Thyroid gland (tissue), 4 donors: ENCODE measurements around the gene SLC6A12. TPM values are rescaled to one million over a fixed set of nuclear protein-coding genes. Genes with fewer than 3 reads are reported as not detected.
A peak's percentile ranks its signal among the peaks of the same experiment; 100 is the strongest.

Experiments used
- DNase-seq, 2 donors: peaks; one replicate each; pipeline ENCODE4 v3.0.0-alpha.2; 2019
- H3K27ac ChIP-seq, 3 donors: fragments of 200-600 bp; sonication (generic); 1 replicate in 2 of 3; 2 replicates in 1 of 3; pipeline ENCODE4 v1.5.1; 2016 to 2019; ENCODE audit warnings: mild to moderate bottlenecking in 1 of 3, moderate library complexity in 1 of 3
- H3K27me3 ChIP-seq: fragments of 200-600 bp; sonication (generic); one replicate; pipeline ENCODE4 v1.5.1; 2019
- H3K36me3 ChIP-seq, 2 donors: fragments of 200-600 bp; sonication (generic); one replicate each; pipeline ENCODE4 v1.5.1; 2016 to 2019
- H3K4me1 ChIP-seq, 2 donors: fragments of 200-600 bp; sonication (generic); one replicate each; pipeline ENCODE4 v1.5.1; 2017 to 2019
- H3K4me3 ChIP-seq, 3 donors: fragments of 200-600 bp; sonication (generic); replicated peaks in 1 of 3; 1 replicate in 2 of 3; 2 replicates in 1 of 3; pipeline ENCODE4 v1.5.1; 2016; ENCODE audit warnings: mild to moderate bottlenecking in 1 of 3
- H3K9me3 ChIP-seq: fragments of 200-600 bp; sonication (generic); one replicate; pipeline ENCODE4 v1.5.1; 2017
- POLR2A ChIP-seq, 2 donors: fragments of 450-650 bp; IDR thresholded peaks; one replicate each; pipeline ENCODE4 v1.6.1; 2017; ENCODE audit warnings: antibody characterized with exemption in 2 of 2, mild to moderate bottlenecking in 2 of 2, moderate library complexity in 1 of 2
- WGBS, 2 donors: methylation state at CpG; one replicate each; pipeline ENCODE4 v1.1.5; 2017; 5-methylcytosine and 5-hydroxymethylcytosine counted together
- intact Hi-C: fragments of 100-400 bp; cut with DNase I; formaldehyde crosslinking; loops from one replicate; pipeline ENCODE4 v1.15.1; 2023
- total RNA-seq, 4 donors: library from RNA; depleted of rRNA; stranded (reverse); fragments of >200 nt; gene quantifications; one replicate each; pipeline ENCODE4 v1.2.3, GENCODE V29; 2016
- TF ChIP-seq, protein P1 (sequence below), 6 experiments: fragments of 200-600 bp in 3 of 6; fragments of 450-650 bp in 3 of 6; sonication (generic) in 3 of 6; IDR thresholded peaks; one replicate each; pipeline ENCODE4 v1.5.1; 2016 to 2019; ENCODE audit warnings: antibody characterized with exemption in 6 of 6, mild to moderate bottlenecking in 2 of 6, inconsistent platforms in 1 of 6, moderate library complexity in 1 of 6

The SLC6A12 gene
- total RNA-seq, 4 donors from 2014 or later = 9.4 to 27.7 (median 18.3) TPM

- Histone ChIP-seq H3K27me3 (no peaks in the 10 kb centered on the region), H3K9me3 (no peaks in the 10 kb centered on the region), H3K27ac (no peak overlapping the region), H3K4me1 (peaks cover 0 to 6% of the 10 kb centered on the region in 2 donors), H3K4me3 (no peak overlapping the region), H3K36me3 (no peaks in the 10 kb centered on the region)
- DNase-seq = no peak
- TF ChIP-seq, protein P1, sequence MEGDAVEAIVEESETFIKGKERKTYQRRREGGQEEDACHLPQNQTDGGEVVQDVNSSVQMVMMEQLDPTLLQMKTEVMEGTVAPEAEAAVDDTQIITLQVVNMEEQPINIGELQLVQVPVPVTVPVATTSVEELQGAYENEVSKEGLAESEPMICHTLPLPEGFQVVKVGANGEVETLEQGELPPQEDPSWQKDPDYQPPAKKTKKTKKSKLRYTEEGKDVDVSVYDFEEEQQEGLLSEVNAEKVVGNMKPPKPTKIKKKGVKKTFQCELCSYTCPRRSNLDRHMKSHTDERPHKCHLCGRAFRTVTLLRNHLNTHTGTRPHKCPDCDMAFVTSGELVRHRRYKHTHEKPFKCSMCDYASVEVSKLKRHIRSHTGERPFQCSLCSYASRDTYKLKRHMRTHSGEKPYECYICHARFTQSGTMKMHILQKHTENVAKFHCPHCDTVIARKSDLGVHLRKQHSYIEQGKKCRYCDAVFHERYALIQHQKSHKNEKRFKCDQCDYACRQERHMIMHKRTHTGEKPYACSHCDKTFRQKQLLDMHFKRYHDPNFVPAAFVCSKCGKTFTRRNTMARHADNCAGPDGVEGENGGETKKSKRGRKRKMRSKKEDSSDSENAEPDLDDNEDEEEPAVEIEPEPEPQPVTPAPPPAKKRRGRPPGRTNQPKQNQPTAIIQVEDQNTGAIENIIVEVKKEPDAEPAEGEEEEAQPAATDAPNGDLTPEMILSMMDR (IDR thresholded peaks at IDR 0.05) = no peak
- TF ChIP-seq POLR2A (IDR thresholded peaks at IDR 0.05) = no peak
- WGBS, 2 donors = 91% methylated on average over 13 of the region's 13 CpGs
- intact Hi-C loops = no loop called here
These were observed 57.0 kb downstream of the SLC6A12 start for GRCh38 chr12:156945-157344.

DNA sequence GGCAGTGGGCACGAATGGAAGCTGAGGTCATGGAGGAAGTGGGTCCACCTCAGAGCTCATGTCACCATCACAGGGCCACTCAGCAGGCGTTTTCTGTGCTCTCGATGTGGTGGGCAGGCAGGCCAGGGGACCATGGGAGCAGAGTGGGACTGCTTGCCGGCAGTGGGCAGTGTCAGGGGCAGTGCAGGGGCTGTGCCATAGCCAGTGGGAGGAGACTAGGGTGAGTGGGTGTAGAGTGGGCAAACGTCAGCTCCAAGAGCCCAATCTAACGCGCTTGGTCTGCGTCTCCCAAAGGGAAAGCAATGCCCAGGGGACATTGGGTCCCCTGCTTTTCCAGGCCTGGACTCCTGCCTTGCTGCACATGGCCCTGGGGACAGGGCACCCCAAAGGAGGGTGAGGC lies 58.3 kb downstream of the SLC6A12 start:
- intact Hi-C loops = no loop called here
- no peaks in the 10 kb centered on the region for H3K9me3 ChIP-seq
- TF ChIP-seq, protein P1 (IDR thresholded peaks at IDR 0.05) = no peak
- TF ChIP-seq POLR2A (IDR thresholded peaks at IDR 0.05) = no peak
- no peak for DNase-seq
- H3K27ac ChIP-seq = no peak overlapping the region
- H3K4me3 ChIP-seq = no peak overlapping the region
- no peaks in the 10 kb centered on the region for H3K36me3 ChIP-seq
- 84 to 88% methylated on average over 8 of the region's 8 CpGs for WGBS, 2 donors
- peaks cover 0 to 6% of the 10 kb centered on the region in 2 donors for H3K4me1 ChIP-seq
- no peaks in the 10 kb centered on the region for H3K27me3 ChIP-seq

GRCh38 chr12:155006-155405 lies 59.0 kb downstream of the SLC6A12 start:
- intact Hi-C loops = no loop called here
- WGBS, 2 donors = 83 to 90% methylated on average over 7 to 9 of the region's 9 CpGs
- H3K36me3 ChIP-seq = no peaks in the 10 kb centered on the region
- H3K4me1 ChIP-seq = peaks cover 0 to 6% of the 10 kb centered on the region in 2 donors
- no peak overlapping the region for H3K27ac ChIP-seq
- no peaks in the 10 kb centered on the region for H3K9me3 ChIP-seq
- DNase-seq = no peak
- H3K27me3 ChIP-seq = no peaks in the 10 kb centered on the region
- H3K4me3 ChIP-seq = no peak overlapping the region
- TF ChIP-seq, protein P1 (IDR thresholded peaks at IDR 0.05) = no peak
- TF ChIP-seq POLR2A (IDR thresholded peaks at IDR 0.05) = no peak

GRCh38 chr12:154058-154457 lies 59.9 kb downstream of the SLC6A12 start:
- no peak for TF ChIP-seq POLR2A (IDR thresholded peaks at IDR 0.05)
- TF ChIP-seq, protein P1 (IDR thresholded peaks at IDR 0.05) = no peak
- Histone ChIP-seq H3K4me1 (peaks cover 0 to 10% of the 10 kb centered on the region in 2 donors), H3K27me3 (no peaks in the 10 kb centered on the region), H3K4me3 (no peak overlapping the region), H3K27ac (no peak overlapping the region), H3K9me3 (no peaks in the 10 kb centered on the region), H3K36me3 (no peaks in the 10 kb centered on the region)
- 59 to 67% methylated on average over 10 to 12 of the region's 12 CpGs for WGBS, 2 donors
- intact Hi-C loops = no loop called here
- peak in 1 of 2 donors; percentile 35 for DNase-seq

DNA sequence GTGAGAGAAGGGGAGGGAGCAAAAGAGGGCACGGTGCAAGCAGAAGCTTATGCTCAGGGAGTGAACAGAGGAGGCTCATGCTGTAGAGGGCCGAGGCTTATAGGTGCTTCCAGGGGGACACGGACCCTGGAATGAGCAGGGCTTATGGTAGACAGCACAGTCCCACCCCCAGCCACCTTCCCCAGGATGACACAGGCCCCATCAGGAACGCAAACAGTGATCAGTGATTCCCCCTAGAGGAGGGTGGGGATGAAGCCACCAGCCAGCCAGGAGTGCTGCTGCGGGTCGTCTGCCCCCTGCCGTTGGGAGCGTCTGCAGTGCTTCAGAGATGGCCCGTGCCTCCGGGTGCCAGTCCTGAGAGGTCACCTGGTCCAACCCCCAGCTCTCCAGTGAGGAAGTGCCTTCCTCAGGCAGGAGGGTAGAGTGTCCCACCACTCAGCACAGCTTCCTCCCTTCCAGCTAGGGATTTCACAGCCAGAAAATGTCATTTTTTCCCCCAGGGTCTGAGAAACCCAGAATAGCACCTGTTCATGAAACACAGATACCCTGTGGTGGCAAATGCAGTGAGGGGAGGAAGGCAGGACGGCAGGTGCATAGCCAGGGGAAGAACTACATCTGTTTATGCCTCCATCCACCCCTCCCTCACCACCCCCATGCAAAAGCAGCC lies 60.7 kb downstream of the SLC6A12 start:
- Histone ChIP-seq H3K36me3 (no peaks in the 10 kb centered on the region), H3K4me1 (peaks cover 0 to 13% of the 10 kb centered on the region in 2 donors), H3K27ac (no peak overlapping the region), H3K9me3 (no peaks in the 10 kb centered on the region), H3K4me3 (no peak overlapping the region), H3K27me3 (no peaks in the 10 kb centered on the region)
- intact Hi-C loops = no loop called here
- no peak for TF ChIP-seq POLR2A (IDR thresholded peaks at IDR 0.05)
- TF ChIP-seq, protein P1 (IDR thresholded peaks at IDR 0.05) = peak in 4 of 6 experiments; percentile 34 to 53 (median 40)
- WGBS, 2 donors = 22 to 31% methylated on average over 6 to 9 of the region's 11 CpGs
- peak; percentile 57 to 61 for DNase-seq
